GM12875 (cell line): ENCODE results near the gene HES7.

Experiments used
- H3K4me3 ChIP-seq: one replicate; pipeline ENCODE4 v1.5.1; 2011; ENCODE audit warnings: low read depth, low read length, control low read depth
- TF ChIP-seq, protein P1 (sequence below): IDR thresholded peaks from 2 replicates; pipeline ENCODE4 v1.5.1; 2011; ENCODE audit warnings: low read depth, mild to moderate bottlenecking, control low read depth, inconsistent platforms, low read length, moderate library complexity, borderline replicate concordance; ENCODE audit not compliant: insufficient read depth

The HES7 gene

DNA sequence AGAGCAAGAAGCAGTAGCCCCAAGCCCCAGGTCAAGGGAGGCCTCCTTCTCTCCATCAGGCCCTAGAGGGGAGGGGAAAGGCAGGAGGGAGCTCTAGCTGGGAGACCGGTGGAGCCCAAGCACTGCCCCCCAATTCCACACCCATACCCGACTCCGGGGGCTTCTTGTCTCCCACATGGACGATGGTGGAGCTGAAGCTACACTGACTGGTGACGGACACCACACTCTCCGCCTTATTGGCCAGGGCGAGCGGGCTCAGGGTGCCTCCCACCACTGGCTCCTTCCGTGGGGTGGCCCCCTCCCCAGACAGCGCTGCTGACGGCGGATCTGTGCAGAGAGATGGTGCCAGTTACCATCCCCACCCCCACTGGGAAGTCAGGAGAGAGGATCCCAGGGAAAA, 21.9 kb upstream of the HES7 start:
- TF ChIP-seq, protein P1, sequence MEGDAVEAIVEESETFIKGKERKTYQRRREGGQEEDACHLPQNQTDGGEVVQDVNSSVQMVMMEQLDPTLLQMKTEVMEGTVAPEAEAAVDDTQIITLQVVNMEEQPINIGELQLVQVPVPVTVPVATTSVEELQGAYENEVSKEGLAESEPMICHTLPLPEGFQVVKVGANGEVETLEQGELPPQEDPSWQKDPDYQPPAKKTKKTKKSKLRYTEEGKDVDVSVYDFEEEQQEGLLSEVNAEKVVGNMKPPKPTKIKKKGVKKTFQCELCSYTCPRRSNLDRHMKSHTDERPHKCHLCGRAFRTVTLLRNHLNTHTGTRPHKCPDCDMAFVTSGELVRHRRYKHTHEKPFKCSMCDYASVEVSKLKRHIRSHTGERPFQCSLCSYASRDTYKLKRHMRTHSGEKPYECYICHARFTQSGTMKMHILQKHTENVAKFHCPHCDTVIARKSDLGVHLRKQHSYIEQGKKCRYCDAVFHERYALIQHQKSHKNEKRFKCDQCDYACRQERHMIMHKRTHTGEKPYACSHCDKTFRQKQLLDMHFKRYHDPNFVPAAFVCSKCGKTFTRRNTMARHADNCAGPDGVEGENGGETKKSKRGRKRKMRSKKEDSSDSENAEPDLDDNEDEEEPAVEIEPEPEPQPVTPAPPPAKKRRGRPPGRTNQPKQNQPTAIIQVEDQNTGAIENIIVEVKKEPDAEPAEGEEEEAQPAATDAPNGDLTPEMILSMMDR = no peak

DNA sequence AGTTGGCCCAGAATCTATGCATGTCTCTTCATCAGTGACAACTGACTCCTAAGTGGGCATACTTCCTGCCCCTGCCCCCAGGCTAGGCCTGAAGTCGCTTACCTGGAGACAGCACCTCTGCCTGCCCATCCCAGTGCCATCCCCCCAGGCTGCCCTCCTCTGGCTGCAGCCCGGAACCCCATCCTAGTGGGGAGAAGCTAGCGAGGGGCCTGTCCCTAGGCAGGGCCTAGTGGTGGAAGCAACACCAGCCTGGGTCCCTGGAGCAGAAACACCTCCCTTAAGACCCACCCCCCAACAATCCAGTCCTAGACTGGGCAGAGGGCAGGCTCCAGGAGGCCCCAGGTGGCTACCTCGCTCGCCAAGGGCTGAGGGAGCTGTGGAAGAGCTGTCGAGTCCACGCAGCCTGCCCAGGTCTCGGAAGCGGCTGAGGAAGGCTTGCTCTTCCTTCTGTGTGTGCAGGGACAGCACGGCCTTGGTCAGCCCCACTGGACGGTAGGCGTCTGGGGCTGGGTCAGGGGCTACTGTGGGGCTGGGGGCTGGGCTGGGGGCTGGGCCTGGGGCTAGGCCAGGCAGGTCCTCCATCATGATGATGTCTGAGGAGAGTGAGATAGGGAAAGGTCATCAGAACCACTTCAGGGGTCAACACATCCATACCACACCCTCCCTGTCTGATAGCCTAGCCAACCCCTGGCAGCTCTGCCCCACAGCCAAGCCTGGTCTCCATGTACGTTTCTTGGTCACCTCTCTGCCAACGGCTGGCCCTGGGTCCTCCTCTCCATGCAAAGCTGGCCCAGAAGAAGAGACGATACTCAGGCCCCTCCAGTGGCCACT, 20.7 kb upstream of the HES7 start:
- no peak overlapping the region for H3K4me3 ChIP-seq
- TF ChIP-seq, protein P1 = no peak

More for the DNA sequence above, 21.9 kb upstream of the HES7 start:
- no peak overlapping the region for H3K4me3 ChIP-seq

GRCh38 chr17:8143581-8144400, 19.9 kb upstream of the HES7 start:
- TF ChIP-seq, protein P1 = no peak
- H3K4me3 ChIP-seq = no peak overlapping the region

DNA sequence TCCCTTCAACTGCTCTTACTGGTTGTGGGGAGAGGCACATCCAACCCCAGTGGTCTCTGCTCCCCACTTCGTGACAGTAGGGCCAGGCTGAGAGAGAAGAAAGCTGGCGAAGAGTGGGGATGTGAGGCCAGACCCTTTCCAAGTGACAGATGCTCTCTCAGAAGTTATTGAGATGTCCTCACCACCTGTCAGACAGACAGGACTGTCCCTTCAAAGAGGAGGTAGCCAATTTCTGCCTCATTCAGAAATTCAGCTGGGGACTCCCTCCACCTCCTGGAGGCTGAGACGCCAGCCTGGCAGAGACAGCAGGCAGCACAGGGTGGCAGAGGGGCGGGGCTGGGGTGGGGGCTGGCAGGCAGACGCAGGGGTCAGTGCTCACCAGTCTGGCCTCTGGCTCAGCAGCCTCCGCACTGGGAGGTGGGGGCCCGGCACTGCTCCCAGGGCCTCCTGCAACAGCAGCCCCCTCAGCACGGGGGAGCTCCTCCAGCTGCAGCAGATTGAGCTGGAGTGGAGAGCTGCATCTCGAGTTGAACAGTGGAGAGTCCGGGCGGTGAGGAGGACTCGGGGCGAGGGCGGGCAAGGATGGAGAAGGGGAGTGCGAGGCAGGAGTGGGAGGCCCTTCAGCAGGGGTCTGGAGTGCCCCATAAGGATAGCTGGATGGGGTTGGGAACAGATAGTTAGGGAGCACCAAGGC, 19.1 kb upstream of the HES7 start:
- no peak overlapping the region for H3K4me3 ChIP-seq
- TF ChIP-seq, protein P1 = no peak

DNA sequence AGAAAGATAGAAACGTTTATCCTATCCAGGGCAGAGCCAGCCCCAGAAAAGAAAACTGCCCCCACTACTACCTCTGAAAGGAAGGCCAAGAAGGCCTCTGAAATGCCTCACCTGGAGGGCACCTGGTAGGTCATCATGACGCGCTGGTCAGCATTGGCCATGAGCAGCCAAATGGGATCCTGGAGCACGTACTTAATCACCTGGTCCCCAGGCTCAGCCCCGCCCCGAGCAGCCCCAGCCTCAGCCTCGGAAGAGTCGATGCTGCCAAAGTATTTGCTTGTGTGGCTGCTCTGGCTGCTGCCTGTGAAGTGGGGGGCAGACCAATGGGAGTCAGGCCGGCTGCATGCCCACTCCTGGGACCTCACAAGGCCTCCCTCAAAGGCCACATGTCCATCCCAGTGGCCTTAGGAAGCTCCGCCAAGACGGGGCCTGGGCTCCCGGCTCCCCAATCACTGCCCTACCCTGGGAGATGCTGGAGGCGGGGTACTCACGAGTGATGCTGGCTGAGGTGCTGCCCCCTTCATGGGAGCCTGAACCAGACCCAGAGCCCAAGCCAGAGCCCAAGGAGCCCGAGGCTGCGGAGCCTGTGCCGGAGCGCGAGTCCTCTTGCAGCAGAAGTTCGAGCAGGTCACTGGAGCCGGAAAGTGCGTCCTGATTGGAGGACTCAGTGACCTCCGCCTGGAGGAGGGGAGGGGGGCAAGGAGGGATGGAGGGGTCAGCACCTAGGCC, 18.4 kb upstream of the HES7 start:
- TF ChIP-seq, protein P1 = no peak
- no peak overlapping the region for H3K4me3 ChIP-seq

DNA sequence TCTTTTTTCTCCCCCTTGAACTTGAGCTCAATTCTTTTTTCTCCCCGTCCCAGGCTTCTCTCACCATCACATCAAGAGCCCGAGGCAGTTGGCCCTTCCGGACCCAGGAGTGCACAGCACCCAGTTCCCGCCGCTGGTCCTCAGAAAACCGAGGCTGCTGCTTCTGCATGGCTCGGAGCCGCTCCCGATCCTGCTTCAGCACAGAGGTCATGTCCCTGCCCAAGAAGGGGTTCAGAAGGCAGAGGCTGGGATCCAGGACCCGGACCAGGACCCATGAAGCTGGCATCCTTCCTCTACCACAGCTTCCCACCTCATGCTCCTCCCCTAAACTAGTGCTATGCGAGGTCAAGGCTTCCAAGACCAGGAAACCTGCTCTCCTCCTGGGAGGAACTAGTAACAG, 17.8 kb upstream of the HES7 start:
- TF ChIP-seq, protein P1 = no peak
- no peak overlapping the region for H3K4me3 ChIP-seq
